SU-DHL-6 (cell line): ENCODE data around the gene UNC5B.

ENCODE experiments used
- H2AFZ ChIP-seq: fragments of 200-600 bp; sonication (generic); 2 replicates; pipeline ENCODE4 v1.6.1; 2014; ENCODE audit warnings: low read depth, mild to moderate bottlenecking, moderate library complexity, mixed read lengths, antibody characterized with exemption, low read length; ENCODE audit not compliant: severe bottlenecking
- H3F3A ChIP-seq: fragments of 200-600 bp; shearing (Covaris generic); 2 replicates; pipeline ENCODE4 v1.6.0; 2016; ENCODE audit warnings: antibody characterized with exemption, mild to moderate bottlenecking; ENCODE audit not compliant: insufficient read depth
- H3K27ac ChIP-seq: fragments of 200-600 bp; sonication (generic); 2 replicates; pipeline ENCODE4 v1.5.1; 2016; ENCODE audit warnings: low read depth, mild to moderate bottlenecking, low read length, moderate library complexity, mixed read lengths
- H3K27me3 ChIP-seq: fragments of 200-600 bp; sonication (generic), shearing (Covaris generic); 2 replicates; pipeline ENCODE4 v1.6.0; 2014; ENCODE audit warnings: mild to moderate bottlenecking, low read length
- H3K36me3 ChIP-seq: fragments of 200-600 bp; sonication (generic); 2 replicates; pipeline ENCODE4 v1.6.1; 2014; ENCODE audit warnings: mild to moderate bottlenecking, low read length, mixed read lengths
- H3K4me2 ChIP-seq: fragments of 300-600, 200-600 bp; shearing (Covaris generic), sonication (generic); 2 replicates; pipeline ENCODE4 v1.6.0; 2014; ENCODE audit warnings: low read length, low read depth, mild to moderate bottlenecking; ENCODE audit not compliant: poor library complexity, severe bottlenecking
- H3K4me3 ChIP-seq: fragments of 200-600 bp; sonication (generic); 2 replicates; pipeline ENCODE4 v1.5.1; 2014; ENCODE audit warnings: antibody characterized with exemption, low read length, mild to moderate bottlenecking, mixed read lengths; ENCODE audit not compliant: insufficient read depth, poor library complexity, severe bottlenecking
- H3K79me2 ChIP-seq: fragments of 200-600 bp; sonication (generic); 2 replicates; pipeline ENCODE4 v1.6.1; 2014; ENCODE audit warnings: mild to moderate bottlenecking, low read length, moderate library complexity; ENCODE audit not compliant: insufficient read depth
- H3K9ac ChIP-seq: fragments of 200-600 bp; sonication (generic); 2 replicates; pipeline ENCODE4 v1.7.0; 2014; ENCODE audit warnings: mild to moderate bottlenecking, low read length
- H3K9me2 ChIP-seq: fragments of 200-600 bp; sonication (generic); replicated peaks from 2 replicates; pipeline ENCODE4 v1.6.1; 2014; ENCODE audit warnings: low read length; ENCODE audit not compliant: insufficient read depth
- H3K9me3 ChIP-seq: fragments of 200-600 bp; sonication (generic); 2 replicates; pipeline ENCODE4 v1.6.1; 2014; ENCODE audit warnings: low read length, mixed read lengths; ENCODE audit not compliant: insufficient read depth
- H4K20me1 ChIP-seq: fragments of 200-600 bp; sonication (generic); 2 replicates; pipeline ENCODE4 v1.6.1; 2014; ENCODE audit warnings: low read depth, mild to moderate bottlenecking, antibody characterized with exemption, low read length, moderate library complexity, mixed read lengths
- EZH2phosphoT487 ChIP-seq: fragments of 200-600 bp; sonication (generic), shearing (Covaris generic); conservative IDR thresholded peaks from 2 replicates; pipeline ENCODE4 v1.6.1; 2018; ENCODE audit warnings: mild to moderate bottlenecking, antibody characterized with exemption, low read length, moderate library complexity, mixed read lengths
- TF ChIP-seq, protein P1 (sequence below): fragments of 200-600 bp; sonication (generic); IDR thresholded peaks from one replicate; pipeline ENCODE4 v1.5.1; 2017; ENCODE audit warnings: antibody characterized with exemption, mild to moderate bottlenecking, low read length, moderate library complexity; ENCODE audit not compliant: insufficient read depth, poor library complexity, severe bottlenecking

Gene UNC5B

DNA sequence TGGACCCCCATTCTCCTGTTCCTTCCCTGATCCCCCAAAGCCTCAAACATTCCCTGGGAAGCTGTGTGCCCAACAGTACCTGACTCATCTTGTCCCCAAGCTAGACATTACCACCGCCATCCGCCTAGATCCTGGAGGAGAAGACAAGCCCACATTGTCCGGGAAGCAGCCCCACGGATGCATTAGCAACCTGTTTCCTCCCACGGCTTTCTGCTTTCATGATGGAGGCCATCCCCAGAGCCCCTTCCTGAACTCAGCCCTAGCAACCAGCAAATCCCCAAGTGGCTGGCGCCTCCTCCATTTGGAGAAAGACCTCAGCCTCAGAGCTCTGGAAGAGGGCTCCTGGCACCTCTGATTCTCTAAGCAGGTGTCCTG, 104.4 kb downstream of the UNC5B start:
- Histone ChIP-seq H2AFZ (no peak overlapping the region), H3K27ac (no peak overlapping the region), H3K36me3 (no peaks in the 10 kb centered on the region), H3K9me2 (no peaks in the 10 kb centered on the region), H3K4me3 (no peak overlapping the region), H3K79me2 (no peaks in the 10 kb centered on the region), H3K27me3 (no peaks in the 10 kb centered on the region), H3F3A (no peaks in the 10 kb centered on the region), H3K9me3 (no peaks in the 10 kb centered on the region), H4K20me1 (no peaks in the 10 kb centered on the region), H3K9ac (no peak overlapping the region), H3K4me2 (no peak overlapping the region)
- TF ChIP-seq, protein P1, sequence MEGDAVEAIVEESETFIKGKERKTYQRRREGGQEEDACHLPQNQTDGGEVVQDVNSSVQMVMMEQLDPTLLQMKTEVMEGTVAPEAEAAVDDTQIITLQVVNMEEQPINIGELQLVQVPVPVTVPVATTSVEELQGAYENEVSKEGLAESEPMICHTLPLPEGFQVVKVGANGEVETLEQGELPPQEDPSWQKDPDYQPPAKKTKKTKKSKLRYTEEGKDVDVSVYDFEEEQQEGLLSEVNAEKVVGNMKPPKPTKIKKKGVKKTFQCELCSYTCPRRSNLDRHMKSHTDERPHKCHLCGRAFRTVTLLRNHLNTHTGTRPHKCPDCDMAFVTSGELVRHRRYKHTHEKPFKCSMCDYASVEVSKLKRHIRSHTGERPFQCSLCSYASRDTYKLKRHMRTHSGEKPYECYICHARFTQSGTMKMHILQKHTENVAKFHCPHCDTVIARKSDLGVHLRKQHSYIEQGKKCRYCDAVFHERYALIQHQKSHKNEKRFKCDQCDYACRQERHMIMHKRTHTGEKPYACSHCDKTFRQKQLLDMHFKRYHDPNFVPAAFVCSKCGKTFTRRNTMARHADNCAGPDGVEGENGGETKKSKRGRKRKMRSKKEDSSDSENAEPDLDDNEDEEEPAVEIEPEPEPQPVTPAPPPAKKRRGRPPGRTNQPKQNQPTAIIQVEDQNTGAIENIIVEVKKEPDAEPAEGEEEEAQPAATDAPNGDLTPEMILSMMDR = no peak
- no peak for TF ChIP-seq EZH2phosphoT487

DNA sequence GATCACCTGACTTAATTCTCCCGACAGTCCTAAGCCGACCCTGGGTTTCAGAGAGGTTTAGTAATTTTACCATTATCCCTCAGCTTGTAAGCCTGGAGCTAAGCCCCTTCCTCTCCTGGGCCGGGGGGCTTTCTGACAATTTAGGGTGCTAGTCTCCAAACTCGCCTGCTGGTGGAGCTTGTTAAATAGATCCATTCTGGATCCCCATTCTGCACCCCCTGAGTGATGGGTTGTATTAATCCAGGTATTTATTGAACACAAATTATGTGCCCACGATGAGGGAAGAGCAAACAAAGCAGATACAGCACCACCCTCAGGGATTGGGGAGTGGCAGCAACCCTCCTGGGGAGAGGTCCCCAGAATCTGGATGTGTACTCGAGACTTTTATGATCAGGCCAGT, 105.4 kb downstream of the UNC5B start:
- H3K27me3 ChIP-seq = no peaks in the 10 kb centered on the region
- H3K9me3 ChIP-seq = no peaks in the 10 kb centered on the region
- H3F3A ChIP-seq = no peaks in the 10 kb centered on the region
- H3K27ac ChIP-seq = no peak overlapping the region
- H4K20me1 ChIP-seq = no peaks in the 10 kb centered on the region
- H3K79me2 ChIP-seq = no peaks in the 10 kb centered on the region
- H3K9ac ChIP-seq = no peak overlapping the region
- H3K9me2 ChIP-seq = no peaks in the 10 kb centered on the region
- H3K4me3 ChIP-seq = no peak overlapping the region
- H2AFZ ChIP-seq = no peak overlapping the region
- no peak overlapping the region for H3K4me2 ChIP-seq
- TF ChIP-seq, protein P1 = no peak
- no peak for TF ChIP-seq EZH2phosphoT487
- H3K36me3 ChIP-seq = no peaks in the 10 kb centered on the region

DNA sequence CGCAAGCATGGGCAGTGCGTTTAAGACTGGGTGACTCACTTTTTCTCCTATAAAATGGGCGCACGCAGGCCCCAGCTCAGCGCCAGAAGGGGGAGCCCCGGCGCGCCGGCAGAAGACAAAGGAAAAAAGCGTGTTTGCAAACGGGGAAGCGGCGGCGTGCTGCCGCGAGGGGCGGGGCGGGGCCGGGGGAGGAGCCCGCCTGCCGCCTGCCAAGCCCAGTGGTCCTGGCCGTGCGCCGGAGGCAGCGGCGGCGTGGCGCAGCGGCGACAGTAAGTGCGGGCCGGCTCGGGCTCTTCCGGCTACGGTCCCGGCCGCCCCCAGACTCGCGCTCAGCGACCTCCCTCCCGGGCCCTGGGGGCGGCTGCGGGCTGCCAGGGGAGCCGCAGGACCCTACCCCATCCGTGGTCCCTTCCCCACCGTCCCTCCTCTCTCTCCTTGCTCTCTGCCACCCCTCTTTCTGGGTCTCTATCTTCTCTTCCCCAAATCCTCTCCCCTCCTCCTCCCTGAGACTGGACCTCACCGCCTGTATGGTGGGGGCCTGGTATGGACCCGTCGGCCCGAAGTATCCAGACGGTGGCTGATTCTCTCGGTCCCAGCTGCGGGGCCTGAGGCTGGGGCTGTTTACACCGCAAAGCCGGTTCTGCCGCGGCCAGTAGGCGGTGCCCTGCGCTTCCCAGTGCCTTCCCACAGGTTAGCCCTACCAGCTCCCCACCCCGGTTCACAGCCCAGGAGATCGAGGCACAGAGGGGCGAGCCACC, 106.9 kb downstream of the UNC5B start, which contains the start of gene SLC29A3:
Gene SLC29A3 (plus strand): TSS at position 218 of the 758 bp plus-strand sequence. CDS start 51 bp downstream, at position 269.
- Histone ChIP-seq H3K4me3 (peak within 1 kb of the TSS; percentile 69), H3K27me3 (no peaks in the 10 kb centered on the region), H3K9ac (peak within 1 kb of the TSS; percentile 78), H2AFZ (peak within 1 kb of the TSS; percentile 96), H3K36me3 (no peaks in the 10 kb centered on the region), H3K9me3 (no peaks in the 10 kb centered on the region), H3K4me2 (peak within 1 kb of the TSS; percentile 80), H3K79me2 (no peaks in the 10 kb centered on the region), H3F3A (no peaks in the 10 kb centered on the region), H3K27ac (no peak within 1 kb of the TSS), H3K9me2 (no peaks in the 10 kb centered on the region), H4K20me1 (no peaks in the 10 kb centered on the region)
- TF ChIP-seq, protein P1 = peak; percentile 61
- TF ChIP-seq EZH2phosphoT487 = no peak
